Activated T-cell treated with anti-CD3 and anti-CD28 coated beads, Interleukin-2, amount 50 U/mL, for 72 hours (primary cell): ENCODE data around the gene RAB15. TPM values are rescaled to one million over a fixed set of nuclear protein-coding genes. Genes with fewer than 3 reads are reported as not detected.

ENCODE experiments used
- ATAC-seq, 2 donors: fragments of 150-1000 bp; cut with Tn5 transposase; replicated peaks in 1 of 2; 2 replicates each; pipeline ENCODE4 v1.10.0; 2021; ENCODE audit warnings: moderate library complexity in 2 of 2, mild to moderate bottlenecking in 1 of 2
- DNase-seq, 2 donors: peaks; one replicate each; pipeline ENCODE4 v3.0.0; 2021 to 2022; ENCODE audit warnings: mixed read lengths in 1 of 2
- H3K27ac Mint-ChIP-seq: one replicate; pipeline ENCODE4 v1.8.0; 2022; ENCODE audit warnings: mild to moderate bottlenecking, moderate library complexity, mixed read lengths
- H3K27me3 Mint-ChIP-seq: one replicate; pipeline ENCODE4 v1.8.0; 2022; ENCODE audit warnings: low read depth, mixed read lengths
- H3K36me3 Mint-ChIP-seq, 2 donors: one replicate each; pipeline ENCODE4 v1.8.0; 2022; ENCODE audit warnings: mixed read lengths in 2 of 2, mild to moderate bottlenecking in 1 of 2; ENCODE audit not compliant: insufficient read depth in 2 of 2
- H3K4me1 Mint-ChIP-seq: one replicate; pipeline ENCODE4 v1.8.0; 2022; ENCODE audit warnings: low read depth, mixed read lengths
- H3K4me3 Mint-ChIP-seq, 2 donors: one replicate each; pipeline ENCODE4 v1.8.0; 2022; ENCODE audit warnings: mild to moderate bottlenecking in 2 of 2, mixed read lengths in 2 of 2, moderate library complexity in 2 of 2
- H3K9me3 Mint-ChIP-seq, 2 donors: one replicate each; pipeline ENCODE4 v1.8.0; 2022; ENCODE audit warnings: mixed read lengths in 2 of 2
- total RNA-seq, 2 donors: library from RNA; stranded (reverse); gene quantifications; one replicate each; pipeline ENCODE4 v1.2.3, GENCODE V29; 2022

The RAB15 gene
- total RNA-seq, 2 donors from 2014 or later = 4.4 to 6.0 TPM

GRCh38 chr14:64983439-64984310 is 11.5 kb upstream of the RAB15 start:
- Mint-ChIP-seq H3K27ac (no peak overlapping the region), H3K4me3 (peak overlapping the region; percentile 68 to 81), H3K9me3 (no peaks in the 10 kb centered on the region), H3K4me1 (peaks cover 31% of the 10 kb centered on the region), H3K36me3 (no peaks in the 10 kb centered on the region), H3K27me3 (peaks cover 6% of the 10 kb centered on the region)
- DNase-seq = peak; percentile 21 to 31
- no peak for ATAC-seq

DNA sequence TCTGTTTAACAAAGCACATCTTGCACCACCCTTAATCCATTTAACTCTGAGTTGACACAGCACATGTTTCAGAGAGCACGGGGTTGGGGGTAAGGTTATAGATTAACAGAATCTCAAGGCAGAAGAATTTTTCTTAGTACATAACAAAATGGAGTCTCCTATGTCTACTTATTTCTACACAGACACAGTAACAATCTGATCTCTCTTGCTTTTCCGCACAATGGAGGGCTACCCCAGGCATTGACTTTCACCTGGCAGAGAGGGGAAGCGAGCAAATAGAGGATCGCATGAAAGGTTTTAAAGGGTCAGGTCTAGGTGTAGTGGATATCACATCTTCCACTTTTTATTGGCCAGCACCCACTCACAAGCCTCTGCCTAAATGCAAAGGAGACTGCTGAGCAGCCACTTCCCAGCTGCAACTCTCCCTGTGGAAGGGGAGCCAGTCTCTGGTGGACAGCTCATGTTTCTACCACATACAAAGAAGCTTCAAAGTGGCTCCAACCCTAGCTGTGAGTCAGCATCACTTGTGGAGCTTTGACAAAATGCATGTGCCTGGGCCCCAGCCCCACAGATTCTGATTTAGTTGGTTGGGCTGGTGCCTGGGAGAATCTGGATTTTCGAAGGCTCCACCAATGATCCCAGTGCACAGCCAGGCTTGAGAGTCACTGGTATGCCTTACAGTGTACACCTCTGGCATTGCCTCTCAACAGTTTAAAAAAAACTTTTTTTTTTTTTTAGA is 7.4 kb upstream of the RAB15 start:
- no peaks in the 10 kb centered on the region for H3K9me3 Mint-ChIP-seq
- ATAC-seq = no peak
- DNase-seq = no peak
- no peak overlapping the region for H3K27ac Mint-ChIP-seq
- no peaks in the 10 kb centered on the region for H3K36me3 Mint-ChIP-seq
- H3K4me3 Mint-ChIP-seq = no peak overlapping the region
- peaks cover 7% of the 10 kb centered on the region for H3K4me1 Mint-ChIP-seq
- peaks cover 6% of the 10 kb centered on the region for H3K27me3 Mint-ChIP-seq

DNA sequence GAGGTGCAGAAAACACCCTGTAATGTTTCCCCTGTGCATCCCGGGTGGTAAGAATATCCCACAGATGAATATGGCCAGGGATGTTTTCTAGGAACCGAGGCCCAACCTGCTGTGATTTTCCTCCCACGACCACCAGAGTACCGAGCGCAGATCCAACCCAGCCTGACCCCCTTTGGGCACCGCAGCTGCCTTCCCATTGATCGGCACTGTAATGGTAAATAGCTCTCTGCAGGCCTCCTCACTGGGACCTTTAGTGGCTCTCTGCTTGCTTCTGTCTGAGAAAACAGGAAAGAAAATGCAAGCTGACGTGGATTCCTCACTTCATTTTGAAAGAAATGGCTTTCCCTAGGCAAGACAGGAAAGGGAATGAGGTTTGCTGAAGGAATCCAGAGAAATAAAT is 2.4 kb upstream of the RAB15 start:
- ATAC-seq (no peak), DNase-seq (no peak)
- no peaks in the 10 kb centered on the region for H3K36me3 Mint-ChIP-seq
- H3K9me3 Mint-ChIP-seq = no peaks in the 10 kb centered on the region
- no peak overlapping the region for H3K27ac Mint-ChIP-seq
- H3K4me1 Mint-ChIP-seq = no peaks in the 10 kb centered on the region
- no peaks in the 10 kb centered on the region for H3K27me3 Mint-ChIP-seq
- no peak overlapping the region for H3K4me3 Mint-ChIP-seq

- Mint-ChIP-seq H3K4me1 (no peaks in the 10 kb centered on the region), H3K9me3 (no peaks in the 10 kb centered on the region), H3K27ac (no peak overlapping the region), H3K36me3 (no peaks in the 10 kb centered on the region), H3K4me3 (no peak overlapping the region), H3K27me3 (no peaks in the 10 kb centered on the region)
- DNase-seq (no peak), ATAC-seq (no peak)
Measured at GRCh38 chr14:64973826-64974225, 1.7 kb upstream of the RAB15 start.

GRCh38 chr14:64973026-64973442 is 898 bp upstream of the RAB15 start:
- H3K27me3 Mint-ChIP-seq = no peaks in the 10 kb centered on the region
- H3K4me1 Mint-ChIP-seq = peaks cover 7% of the 10 kb centered on the region
- DNase-seq (no peak), ATAC-seq (no peak)
- H3K9me3 Mint-ChIP-seq = no peaks in the 10 kb centered on the region
- no peaks in the 10 kb centered on the region for H3K36me3 Mint-ChIP-seq
- no peak overlapping the region for H3K27ac Mint-ChIP-seq
- H3K4me3 Mint-ChIP-seq = peak overlapping the region; percentile 86 to 88

DNA sequence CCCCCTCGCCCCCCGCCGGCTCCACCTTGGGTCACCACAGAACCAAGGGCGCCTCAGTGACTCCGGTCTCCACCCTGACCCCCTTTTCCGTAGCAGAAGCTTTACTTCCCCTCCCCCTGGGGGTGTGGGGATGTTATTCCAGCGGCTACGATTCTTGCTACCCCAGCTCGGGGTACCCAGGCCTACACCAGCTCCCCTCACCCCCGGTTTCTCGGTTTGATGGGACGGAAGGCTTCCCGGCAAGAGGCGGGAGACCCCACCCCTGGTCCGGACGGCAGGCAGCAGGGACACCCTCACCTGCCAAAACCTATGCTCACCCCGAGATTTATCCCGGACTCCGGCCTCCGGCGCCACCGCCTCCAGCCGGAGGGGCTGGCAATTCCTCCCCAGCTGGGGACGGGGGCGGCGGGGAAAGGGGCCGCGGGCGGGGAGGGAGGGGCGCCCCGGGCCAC is 619 bp downstream of the RAB15 start:
- ATAC-seq = no peak
- no peak for DNase-seq
- H3K27me3 Mint-ChIP-seq = no peaks in the 10 kb centered on the region
- H3K27ac Mint-ChIP-seq = no peak overlapping the region
- H3K4me1 Mint-ChIP-seq = peaks cover 7% of the 10 kb centered on the region
- no peaks in the 10 kb centered on the region for H3K36me3 Mint-ChIP-seq
- H3K4me3 Mint-ChIP-seq = peak overlapping the region; percentile 42 to 73
- no peaks in the 10 kb centered on the region for H3K9me3 Mint-ChIP-seq

DNA sequence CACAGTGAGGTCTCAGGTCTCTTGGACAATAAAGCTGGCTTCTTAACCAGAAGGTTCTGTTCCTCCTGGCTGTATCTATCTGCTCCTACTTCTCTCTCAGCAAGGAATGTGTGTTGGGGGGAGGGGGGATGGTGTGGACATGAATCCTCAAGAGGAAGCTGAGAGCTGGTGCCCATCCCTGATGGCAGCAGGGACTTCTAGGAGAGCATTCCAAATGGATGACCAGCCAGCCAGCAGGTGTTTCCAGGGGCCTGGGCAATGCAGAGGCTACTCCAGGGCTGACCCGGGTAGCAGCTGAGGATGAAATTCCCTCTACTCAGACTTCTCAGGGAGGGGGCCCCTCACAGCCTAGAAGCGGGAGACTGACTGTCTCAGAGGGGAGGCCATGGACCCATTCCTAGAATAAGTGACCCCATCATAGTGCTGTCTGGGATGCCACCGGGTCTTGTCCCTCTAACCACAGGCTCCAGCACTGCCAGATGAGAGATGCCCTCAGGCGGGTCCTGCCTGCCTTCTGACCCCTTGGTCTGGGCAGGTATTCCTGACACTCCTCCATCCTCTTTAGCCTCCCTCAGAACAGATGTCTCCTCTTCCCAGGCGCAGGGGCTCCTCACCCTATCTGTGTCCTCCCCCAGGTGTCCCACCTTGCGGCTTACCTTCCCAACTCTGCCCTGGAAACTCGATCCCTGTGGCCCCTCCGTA is 1.2 kb downstream of the RAB15 start:
- Mint-ChIP-seq H3K4me1 (peaks cover 7% of the 10 kb centered on the region), H3K4me3 (peak overlapping the region; percentile 42 to 73), H3K27ac (no peak overlapping the region), H3K27me3 (no peaks in the 10 kb centered on the region), H3K36me3 (no peaks in the 10 kb centered on the region), H3K9me3 (no peaks in the 10 kb centered on the region)
- ATAC-seq (no peak), DNase-seq (no peak)

GRCh38 chr14:64970041-64970440 is 2.1 kb downstream of the RAB15 start:
- H3K36me3 Mint-ChIP-seq = no peaks in the 10 kb centered on the region
- ATAC-seq = no peak

DNA sequence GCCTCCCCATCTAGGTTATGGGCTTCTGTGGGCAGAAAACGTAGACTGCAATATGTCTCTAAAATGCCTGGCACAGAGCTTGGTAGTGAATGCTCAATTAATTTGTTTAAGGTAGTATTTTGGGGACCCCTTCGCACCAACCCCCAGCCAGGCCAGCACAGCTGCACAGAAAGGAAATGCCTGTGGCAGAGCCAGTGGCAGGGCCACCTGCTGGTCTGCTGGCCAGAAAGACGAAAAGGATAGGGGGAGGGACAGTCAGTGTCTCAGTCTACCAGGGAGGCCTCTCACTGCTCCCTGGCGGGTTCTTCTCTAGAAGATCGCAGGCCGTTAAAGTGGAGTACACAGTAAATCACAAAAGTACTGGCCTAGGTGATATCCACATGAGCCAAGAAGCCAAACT is 3.5 kb downstream of the RAB15 start:
- no peak overlapping the region for H3K4me3 Mint-ChIP-seq
- H3K9me3 Mint-ChIP-seq = no peaks in the 10 kb centered on the region
- peaks cover 7% of the 10 kb centered on the region for H3K4me1 Mint-ChIP-seq
- no peak for DNase-seq
- no peaks in the 10 kb centered on the region for H3K36me3 Mint-ChIP-seq
- H3K27ac Mint-ChIP-seq = no peak overlapping the region
- H3K27me3 Mint-ChIP-seq = no peaks in the 10 kb centered on the region
- ATAC-seq = no peak

More at GRCh38 chr14:64970041-64970440, 2.1 kb downstream of the RAB15 start:
- Mint-ChIP-seq H3K9me3 (no peaks in the 10 kb centered on the region), H3K4me1 (peaks cover 7% of the 10 kb centered on the region), H3K27ac (no peak overlapping the region), H3K4me3 (no peak overlapping the region), H3K27me3 (no peaks in the 10 kb centered on the region)
- DNase-seq = no peak

- Mint-ChIP-seq H3K9me3 (no peaks in the 10 kb centered on the region), H3K27ac (peak overlapping the region; percentile 6), H3K36me3 (no peaks in the 10 kb centered on the region), H3K27me3 (no peaks in the 10 kb centered on the region), H3K4me1 (peaks cover 7% of the 10 kb centered on the region), H3K4me3 (no peak overlapping the region)
- DNase-seq (no peak), ATAC-seq (no peak)
Measured at GRCh38 chr14:64968167-64968566, 4.0 kb downstream of the RAB15 start.

- no peak for ATAC-seq
- no peak overlapping the region for H3K27ac Mint-ChIP-seq
- no peak for DNase-seq
- H3K9me3 Mint-ChIP-seq = no peaks in the 10 kb centered on the region
- H3K4me1 Mint-ChIP-seq = peaks cover 7% of the 10 kb centered on the region
- no peaks in the 10 kb centered on the region for H3K36me3 Mint-ChIP-seq
- H3K4me3 Mint-ChIP-seq = no peak overlapping the region
- H3K27me3 Mint-ChIP-seq = no peaks in the 10 kb centered on the region
Measured at GRCh38 chr14:64966976-64967375, 5.2 kb downstream of the RAB15 start.

DNA sequence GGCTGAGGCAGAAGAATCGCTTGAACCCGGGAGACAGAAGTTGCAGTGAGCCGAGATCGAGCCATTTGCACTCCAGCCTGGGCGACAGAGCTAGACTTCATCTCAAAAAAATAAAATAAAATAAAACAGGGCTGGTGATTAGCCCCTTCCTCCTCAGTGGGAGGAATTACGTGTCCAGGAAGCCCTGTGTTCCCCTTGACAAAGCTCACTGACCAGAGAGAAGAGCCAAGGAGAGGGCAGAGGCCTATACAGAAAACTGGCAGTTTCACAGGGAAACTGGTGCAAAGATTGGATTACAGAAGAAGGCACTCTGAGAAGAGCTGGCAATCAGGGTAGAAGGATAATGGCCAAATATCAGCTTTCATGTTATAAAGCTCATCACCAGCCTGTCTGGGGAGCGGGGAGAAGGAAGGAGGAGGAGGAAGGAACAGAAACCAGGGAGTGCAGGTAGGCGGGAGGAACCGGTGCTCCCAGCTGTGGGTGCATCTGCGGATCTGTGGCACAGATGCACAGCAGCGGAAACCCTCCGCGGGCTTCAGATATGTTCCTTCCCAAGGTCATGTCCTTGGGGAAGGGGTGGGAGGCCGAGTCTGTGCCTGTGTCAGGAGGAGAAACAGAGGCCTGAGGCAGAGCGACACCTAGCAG is 6.7 kb downstream of the RAB15 start:
- Mint-ChIP-seq H3K4me1 (peaks cover 9% of the 10 kb centered on the region), H3K36me3 (no peaks in the 10 kb centered on the region), H3K9me3 (no peaks in the 10 kb centered on the region), H3K4me3 (no peak overlapping the region), H3K27me3 (no peaks in the 10 kb centered on the region), H3K27ac (no peak overlapping the region)
- no peak for ATAC-seq
- no peak for DNase-seq

- peaks cover 14% of the 10 kb centered on the region for H3K4me1 Mint-ChIP-seq
- H3K27ac Mint-ChIP-seq = no peak overlapping the region
- H3K27me3 Mint-ChIP-seq = no peaks in the 10 kb centered on the region
- ATAC-seq = no peak
- no peak for DNase-seq
- no peaks in the 10 kb centered on the region for H3K9me3 Mint-ChIP-seq
- H3K4me3 Mint-ChIP-seq = no peak overlapping the region
- H3K36me3 Mint-ChIP-seq = no peaks in the 10 kb centered on the region
Measured at GRCh38 chr14:64963611-64964010, 8.5 kb downstream of the RAB15 start.
